ENCODE results near the gene HBS1L.

- TF ChIP-seq, protein P1, sequence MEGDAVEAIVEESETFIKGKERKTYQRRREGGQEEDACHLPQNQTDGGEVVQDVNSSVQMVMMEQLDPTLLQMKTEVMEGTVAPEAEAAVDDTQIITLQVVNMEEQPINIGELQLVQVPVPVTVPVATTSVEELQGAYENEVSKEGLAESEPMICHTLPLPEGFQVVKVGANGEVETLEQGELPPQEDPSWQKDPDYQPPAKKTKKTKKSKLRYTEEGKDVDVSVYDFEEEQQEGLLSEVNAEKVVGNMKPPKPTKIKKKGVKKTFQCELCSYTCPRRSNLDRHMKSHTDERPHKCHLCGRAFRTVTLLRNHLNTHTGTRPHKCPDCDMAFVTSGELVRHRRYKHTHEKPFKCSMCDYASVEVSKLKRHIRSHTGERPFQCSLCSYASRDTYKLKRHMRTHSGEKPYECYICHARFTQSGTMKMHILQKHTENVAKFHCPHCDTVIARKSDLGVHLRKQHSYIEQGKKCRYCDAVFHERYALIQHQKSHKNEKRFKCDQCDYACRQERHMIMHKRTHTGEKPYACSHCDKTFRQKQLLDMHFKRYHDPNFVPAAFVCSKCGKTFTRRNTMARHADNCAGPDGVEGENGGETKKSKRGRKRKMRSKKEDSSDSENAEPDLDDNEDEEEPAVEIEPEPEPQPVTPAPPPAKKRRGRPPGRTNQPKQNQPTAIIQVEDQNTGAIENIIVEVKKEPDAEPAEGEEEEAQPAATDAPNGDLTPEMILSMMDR (IDR thresholded peaks at IDR 0.05; ENCODE audit: insufficient read depth, low read length, poor library complexity, severe bottlenecking): no peak
- no peak for TF ChIP-seq EZH2phosphoT487 (conservative IDR thresholded peaks at IDR 0.05; ENCODE audit: low read length)
Observed at GRCh38 chr6:135060076-135060475, 5.5 kb upstream of the HBS1L start.

Data from SU-DHL-6 (cell line).